Measurements from ENCODE around the gene MSANTD2. TPM values are rescaled to one million over a fixed set of nuclear protein-coding genes. Genes with fewer than 3 reads are reported as not detected.
"Not testable (repeated sequence)": the region's sequence is repeated elsewhere in the genome, so short reads cannot be mapped to it uniquely, and the experiment has no call there.

Gene MSANTD2
- total RNA-seq, 1 donor from 2014 or later, result 22.4 TPM

- no peak for FAIRE-seq
- no peak for DNase-seq (ENCODE audit: low spot score in 2 of 2)
These were observed 21.9 kb downstream of the MSANTD2 start for GRCh38 chr11:124778281-124778680.

- no peak for FAIRE-seq
These were observed 23.2 kb downstream of the MSANTD2 start for GRCh38 chr11:124776865-124777645.

GRCh38 chr11:124770959-124771358 is 29.2 kb downstream of the MSANTD2 start:
- not testable (repeated sequence) for DNase-seq (ENCODE audit: low spot score in 2 of 2); FAIRE-seq

More at GRCh38 chr11:124776865-124777645, 23.2 kb downstream of the MSANTD2 start:
- DNase-seq (ENCODE audit: low spot score in 2 of 2), result no peak

GRCh38 chr11:124769806-124770774 is 30.1 kb downstream of the MSANTD2 start:
- no peak for DNase-seq (ENCODE audit: low spot score in 2 of 2)
- no peak for FAIRE-seq

- no peak for FAIRE-seq
- DNase-seq (ENCODE audit: low spot score in 2 of 2), result no peak
These were observed 31.3 kb downstream of the MSANTD2 start for GRCh38 chr11:124768914-124769313.

GRCh38 chr11:124766156-124766555 is 34.0 kb downstream of the MSANTD2 start:
- FAIRE-seq (no peak), DNase-seq (ENCODE audit: low spot score in 2 of 2) (no peak)

GRCh38 chr11:124763156-124763947 is 36.9 kb downstream of the MSANTD2 start:
- no peak for FAIRE-seq
- DNase-seq (ENCODE audit: low spot score in 2 of 2), result peak in 1 of 2 donors; percentile 63

- peak in 1 of 2 donors; percentile 44 for DNase-seq (ENCODE audit: low spot score in 2 of 2)
- no peak for FAIRE-seq
These were observed 37.5 kb downstream of the MSANTD2 start for GRCh38 chr11:124762624-124763155.

GRCh38 chr11:124762105-124762623 is 38.0 kb downstream of the MSANTD2 start, which contains the start of gene ESAM:
Gene ESAM (minus strand): TSS chr11:124762290. CDS start chr11:124762154, 136 bp downstream.
- peak in 1 of 2 donors; percentile 50 for DNase-seq (ENCODE audit: low spot score in 2 of 2)
- FAIRE-seq, result no peak

- DNase-seq (ENCODE audit: low spot score in 2 of 2), result peak in 1 of 2 donors; percentile 33
- no peak for FAIRE-seq
These were observed 38.7 kb downstream of the MSANTD2 start for GRCh38 chr11:124761301-124762104.

GRCh38 chr11:124760806-124761205 is 39.4 kb downstream of the MSANTD2 start:
- FAIRE-seq (no peak), DNase-seq (ENCODE audit: low spot score in 2 of 2) (peak in 1 of 2 donors; percentile 17)

- FAIRE-seq, result no peak
- DNase-seq (ENCODE audit: low spot score in 2 of 2), result peak in 1 of 2 donors; percentile 33
These were observed 40.0 kb downstream of the MSANTD2 start for GRCh38 chr11:124760205-124760652.

GRCh38 chr11:124759266-124760204 is 40.7 kb downstream of the MSANTD2 start:
- FAIRE-seq, result no peak
- DNase-seq (ENCODE audit: low spot score in 2 of 2), result peak in 1 of 2 donors; percentile 31

- peak; percentile 72 to 79 for DNase-seq (ENCODE audit: low spot score in 2 of 2)
- no peak for FAIRE-seq
These were observed 41.6 kb downstream of the MSANTD2 start for GRCh38 chr11:124758355-124759265.

- DNase-seq (ENCODE audit: low spot score in 2 of 2) (no peak), FAIRE-seq (no peak)
These were observed 42.9 kb downstream of the MSANTD2 start for GRCh38 chr11:124757320-124757719.

GRCh38 chr11:124756753-124757227 is 43.4 kb downstream of the MSANTD2 start:
- FAIRE-seq, result no peak

More at GRCh38 chr11:124756753-124757227, 43.4 kb downstream of the MSANTD2 start:
- DNase-seq (ENCODE audit: low spot score in 2 of 2), result no peak

Measured in frontal cortex (tissue), 4 donors.